OCI-LY1 (cell line): ENCODE measurements around the gene PDZD7.

Source experiments
- CTCF ChIP-seq: fragments of 200-600 bp; sonication (generic), shearing (Covaris generic); IDR thresholded peaks from 2 replicates; pipeline ENCODE4 v1.5.1; 2017; ENCODE audit warnings: mild to moderate bottlenecking, antibody characterized with exemption, low read length, moderate library complexity, mixed read lengths
- EZH2 ChIP-seq: fragments of 200-600 bp; sonication (generic), shearing (Covaris generic); IDR thresholded peaks from 2 replicates; pipeline ENCODE4 v1.8.0; 2017; ENCODE audit warnings: borderline replicate concordance, mixed run types, mild to moderate bottlenecking, antibody characterized with exemption, low read length, moderate library complexity, mixed read lengths

GRCh38 chr10:100963826-100964225 lies 67.1 kb downstream of the PDZD7 start:
- TF ChIP-seq CTCF (no peak), EZH2 (no peak)
